ENCODE results near the gene ABHD16A. TPM values are rescaled to one million over a fixed set of nuclear protein-coding genes. Genes with fewer than 3 reads are reported as not detected.

ABHD16A gene
- total and polyA plus RNA-seq, 2 of the 13 experiments (the other 11 are each of a cell fraction or from before 2014, with no cell fraction given), result 43.5 to 45.4 TPM

DNA sequence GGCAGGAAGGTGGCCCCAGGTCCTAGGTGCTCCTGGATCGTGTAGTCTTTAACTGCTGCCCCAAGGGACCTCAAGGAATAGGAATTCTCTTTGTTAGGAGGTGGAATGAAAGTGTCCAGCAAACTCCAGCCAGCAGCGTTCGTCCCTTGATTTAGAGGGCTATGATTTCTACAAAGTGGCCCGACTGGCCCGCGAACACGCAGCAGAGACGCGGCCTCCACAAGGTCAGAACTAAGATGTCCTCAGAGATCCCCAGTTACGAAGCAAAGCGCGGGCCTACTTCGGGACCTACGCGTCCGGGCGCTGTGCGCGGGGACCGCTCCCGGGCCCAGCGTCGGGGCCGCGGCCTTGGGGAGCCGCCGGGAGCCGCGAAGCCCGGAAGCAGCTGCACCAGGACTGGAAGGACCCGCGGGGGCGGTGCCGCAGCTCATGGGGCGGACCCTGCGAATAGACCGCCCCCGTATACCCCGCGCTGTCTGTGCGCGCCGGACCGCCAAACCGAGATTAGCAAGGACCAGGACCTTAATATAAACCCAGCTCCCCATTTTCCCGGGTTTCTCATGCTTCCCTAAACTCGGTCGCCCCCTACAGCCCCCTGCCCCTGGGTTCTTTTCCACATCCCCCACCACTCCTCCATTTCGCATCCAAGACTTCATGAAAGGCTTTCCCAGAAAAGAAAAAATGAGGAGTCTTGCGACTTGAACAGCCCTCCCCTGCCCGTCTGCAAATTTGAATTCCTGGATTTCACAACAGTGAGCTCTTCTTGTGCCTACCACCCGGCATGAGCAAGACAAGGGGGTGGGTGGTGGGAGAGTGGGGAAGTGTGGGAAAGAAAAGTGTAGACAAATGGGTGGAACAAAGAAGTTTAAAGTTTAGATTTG lies 42.5 kb downstream of the ABHD16A start, which contains the start of gene C6orf47 (continued):
- TF ChIP-seq, protein P1, sequence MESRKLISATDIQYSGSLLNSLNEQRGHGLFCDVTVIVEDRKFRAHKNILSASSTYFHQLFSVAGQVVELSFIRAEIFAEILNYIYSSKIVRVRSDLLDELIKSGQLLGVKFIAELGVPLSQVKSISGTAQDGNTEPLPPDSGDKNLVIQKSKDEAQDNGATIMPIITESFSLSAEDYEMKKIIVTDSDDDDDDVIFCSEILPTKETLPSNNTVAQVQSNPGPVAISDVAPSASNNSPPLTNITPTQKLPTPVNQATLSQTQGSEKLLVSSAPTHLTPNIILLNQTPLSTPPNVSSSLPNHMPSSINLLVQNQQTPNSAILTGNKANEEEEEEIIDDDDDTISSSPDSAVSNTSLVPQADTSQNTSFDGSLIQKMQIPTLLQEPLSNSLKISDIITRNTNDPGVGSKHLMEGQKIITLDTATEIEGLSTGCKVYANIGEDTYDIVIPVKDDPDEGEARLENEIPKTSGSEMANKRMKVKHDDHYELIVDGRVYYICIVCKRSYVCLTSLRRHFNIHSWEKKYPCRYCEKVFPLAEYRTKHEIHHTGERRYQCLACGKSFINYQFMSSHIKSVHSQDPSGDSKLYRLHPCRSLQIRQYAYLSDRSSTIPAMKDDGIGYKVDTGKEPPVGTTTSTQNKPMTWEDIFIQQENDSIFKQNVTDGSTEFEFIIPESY (CRISPR knock-in tag; IDR thresholded peaks at IDR 0.05), result no peak
- TF ChIP-seq ZNF343 (CRISPR knock-in tag; IDR thresholded peaks at IDR 0.05) (no peak), BHLHE40 (IDR thresholded peaks at IDR 0.05; ENCODE audit: low read length) (no peak), FOXA3 (CRISPR knock-in tag; IDR thresholded peaks at IDR 0.05) (peak; percentile 63), NR2F2 (IDR thresholded peaks at IDR 0.05; ENCODE audit: borderline replicate concordance, low read depth) (no peak), PRMT3 (CRISPR knock-in tag; IDR thresholded peaks at IDR 0.05; ENCODE audit: borderline replicate concordance, low read depth) (peak; percentile 65; the same call in 1 of the 2 replicates), CHD4 (IDR thresholded peaks at IDR 0.05; ENCODE audit: borderline replicate concordance, low read length) (no peak), IKZF1 (IDR thresholded peaks at IDR 0.05) (no peak), ZNF138 (CRISPR knock-in tag; IDR thresholded peaks at IDR 0.05; ENCODE audit: low read depth) (peak; percentile 74; the same call in 1 of the 2 replicates), NFATC3 (CRISPR knock-in tag; IDR thresholded peaks at IDR 0.05) (no peak)
- TF ChIP-seq, protein P2, sequence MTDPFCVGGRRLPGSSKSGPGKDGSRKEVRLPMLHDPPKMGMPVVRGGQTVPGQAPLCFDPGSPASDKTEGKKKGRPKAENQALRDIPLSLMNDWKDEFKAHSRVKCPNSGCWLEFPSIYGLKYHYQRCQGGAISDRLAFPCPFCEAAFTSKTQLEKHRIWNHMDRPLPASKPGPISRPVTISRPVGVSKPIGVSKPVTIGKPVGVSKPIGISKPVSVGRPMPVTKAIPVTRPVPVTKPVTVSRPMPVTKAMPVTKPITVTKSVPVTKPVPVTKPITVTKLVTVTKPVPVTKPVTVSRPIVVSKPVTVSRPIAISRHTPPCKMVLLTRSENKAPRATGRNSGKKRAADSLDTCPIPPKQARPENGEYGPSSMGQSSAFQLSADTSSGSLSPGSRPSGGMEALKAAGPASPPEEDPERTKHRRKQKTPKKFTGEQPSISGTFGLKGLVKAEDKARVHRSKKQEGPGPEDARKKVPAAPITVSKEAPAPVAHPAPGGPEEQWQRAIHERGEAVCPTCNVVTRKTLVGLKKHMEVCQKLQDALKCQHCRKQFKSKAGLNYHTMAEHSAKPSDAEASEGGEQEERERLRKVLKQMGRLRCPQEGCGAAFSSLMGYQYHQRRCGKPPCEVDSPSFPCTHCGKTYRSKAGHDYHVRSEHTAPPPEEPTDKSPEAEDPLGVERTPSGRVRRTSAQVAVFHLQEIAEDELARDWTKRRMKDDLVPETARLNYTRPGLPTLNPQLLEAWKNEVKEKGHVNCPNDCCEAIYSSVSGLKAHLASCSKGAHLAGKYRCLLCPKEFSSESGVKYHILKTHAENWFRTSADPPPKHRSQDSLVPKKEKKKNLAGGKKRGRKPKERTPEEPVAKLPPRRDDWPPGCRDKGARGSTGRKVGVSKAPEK (CRISPR knock-in tag; IDR thresholded peaks at IDR 0.05; ENCODE audit: borderline replicate concordance), result no peak
- TF ChIP-seq, protein P3, sequence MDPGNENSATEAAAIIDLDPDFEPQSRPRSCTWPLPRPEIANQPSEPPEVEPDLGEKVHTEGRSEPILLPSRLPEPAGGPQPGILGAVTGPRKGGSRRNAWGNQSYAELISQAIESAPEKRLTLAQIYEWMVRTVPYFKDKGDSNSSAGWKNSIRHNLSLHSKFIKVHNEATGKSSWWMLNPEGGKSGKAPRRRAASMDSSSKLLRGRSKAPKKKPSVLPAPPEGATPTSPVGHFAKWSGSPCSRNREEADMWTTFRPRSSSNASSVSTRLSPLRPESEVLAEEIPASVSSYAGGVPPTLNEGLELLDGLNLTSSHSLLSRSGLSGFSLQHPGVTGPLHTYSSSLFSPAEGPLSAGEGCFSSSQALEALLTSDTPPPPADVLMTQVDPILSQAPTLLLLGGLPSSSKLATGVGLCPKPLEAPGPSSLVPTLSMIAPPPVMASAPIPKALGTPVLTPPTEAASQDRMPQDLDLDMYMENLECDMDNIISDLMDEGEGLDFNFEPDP (CRISPR knock-in tag; conservative IDR thresholded peaks at IDR 0.05), result 0 out of 2 replicates have a peak, but pooled peaks have one; percentile 93
- TF ChIP-seq, protein P4, sequence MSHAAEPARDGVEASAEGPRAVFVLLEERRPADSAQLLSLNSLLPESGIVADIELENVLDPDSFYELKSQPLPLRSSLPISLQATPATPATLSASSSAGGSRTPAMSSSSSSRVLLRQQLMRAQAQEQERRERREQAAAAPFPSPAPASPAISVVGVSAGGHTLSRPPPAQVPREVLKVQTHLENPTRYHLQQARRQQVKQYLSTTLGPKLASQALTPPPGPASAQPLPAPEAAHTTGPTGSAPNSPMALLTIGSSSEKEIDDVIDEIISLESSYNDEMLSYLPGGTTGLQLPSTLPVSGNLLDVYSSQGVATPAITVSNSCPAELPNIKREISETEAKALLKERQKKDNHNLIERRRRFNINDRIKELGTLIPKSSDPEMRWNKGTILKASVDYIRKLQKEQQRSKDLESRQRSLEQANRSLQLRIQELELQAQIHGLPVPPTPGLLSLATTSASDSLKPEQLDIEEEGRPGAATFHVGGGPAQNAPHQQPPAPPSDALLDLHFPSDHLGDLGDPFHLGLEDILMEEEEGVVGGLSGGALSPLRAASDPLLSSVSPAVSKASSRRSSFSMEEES (CRISPR knock-in tag; IDR thresholded peaks at IDR 0.05), result peak; percentile 27; the same call in 1 of the 2 replicates
- TF ChIP-seq, protein P5, sequence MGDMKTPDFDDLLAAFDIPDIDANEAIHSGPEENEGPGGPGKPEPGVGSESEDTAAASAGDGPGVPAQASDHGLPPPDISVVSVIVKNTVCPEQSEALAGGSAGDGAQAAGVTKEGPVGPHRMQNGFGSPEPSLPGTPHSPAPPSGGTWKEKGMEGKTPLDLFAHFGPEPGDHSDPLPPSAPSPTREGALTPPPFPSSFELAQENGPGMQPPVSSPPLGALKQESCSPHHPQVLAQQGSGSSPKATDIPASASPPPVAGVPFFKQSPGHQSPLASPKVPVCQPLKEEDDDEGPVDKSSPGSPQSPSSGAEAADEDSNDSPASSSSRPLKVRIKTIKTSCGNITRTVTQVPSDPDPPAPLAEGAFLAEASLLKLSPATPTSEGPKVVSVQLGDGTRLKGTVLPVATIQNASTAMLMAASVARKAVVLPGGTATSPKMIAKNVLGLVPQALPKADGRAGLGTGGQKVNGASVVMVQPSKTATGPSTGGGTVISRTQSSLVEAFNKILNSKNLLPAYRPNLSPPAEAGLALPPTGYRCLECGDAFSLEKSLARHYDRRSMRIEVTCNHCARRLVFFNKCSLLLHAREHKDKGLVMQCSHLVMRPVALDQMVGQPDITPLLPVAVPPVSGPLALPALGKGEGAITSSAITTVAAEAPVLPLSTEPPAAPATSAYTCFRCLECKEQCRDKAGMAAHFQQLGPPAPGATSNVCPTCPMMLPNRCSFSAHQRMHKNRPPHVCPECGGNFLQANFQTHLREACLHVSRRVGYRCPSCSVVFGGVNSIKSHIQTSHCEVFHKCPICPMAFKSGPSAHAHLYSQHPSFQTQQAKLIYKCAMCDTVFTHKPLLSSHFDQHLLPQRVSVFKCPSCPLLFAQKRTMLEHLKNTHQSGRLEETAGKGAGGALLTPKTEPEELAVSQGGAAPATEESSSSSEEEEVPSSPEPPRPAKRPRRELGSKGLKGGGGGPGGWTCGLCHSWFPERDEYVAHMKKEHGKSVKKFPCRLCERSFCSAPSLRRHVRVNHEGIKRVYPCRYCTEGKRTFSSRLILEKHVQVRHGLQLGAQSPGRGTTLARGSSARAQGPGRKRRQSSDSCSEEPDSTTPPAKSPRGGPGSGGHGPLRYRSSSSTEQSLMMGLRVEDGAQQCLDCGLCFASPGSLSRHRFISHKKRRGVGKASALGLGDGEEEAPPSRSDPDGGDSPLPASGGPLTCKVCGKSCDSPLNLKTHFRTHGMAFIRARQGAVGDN (CRISPR knock-in tag; IDR thresholded peaks at IDR 0.05), result peak; percentile 96
- TF ChIP-seq, protein P6, sequence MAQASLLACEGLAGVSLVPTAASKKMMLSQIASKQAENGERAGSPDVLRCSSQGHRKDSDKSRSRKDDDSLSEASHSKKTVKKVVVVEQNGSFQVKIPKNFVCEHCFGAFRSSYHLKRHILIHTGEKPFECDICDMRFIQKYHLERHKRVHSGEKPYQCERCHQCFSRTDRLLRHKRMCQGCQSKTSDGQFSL (CRISPR knock-in tag; IDR thresholded peaks at IDR 0.05), result peak; percentile 69; the same call in 1 of the 2 replicates
